Measurements from ENCODE around the gene NCAPD3.
"Not testable (repeated sequence)": the region's sequence is repeated elsewhere in the genome, so short reads cannot be mapped to it uniquely, and the experiment has no call there.

Gene NCAPD3

DNA sequence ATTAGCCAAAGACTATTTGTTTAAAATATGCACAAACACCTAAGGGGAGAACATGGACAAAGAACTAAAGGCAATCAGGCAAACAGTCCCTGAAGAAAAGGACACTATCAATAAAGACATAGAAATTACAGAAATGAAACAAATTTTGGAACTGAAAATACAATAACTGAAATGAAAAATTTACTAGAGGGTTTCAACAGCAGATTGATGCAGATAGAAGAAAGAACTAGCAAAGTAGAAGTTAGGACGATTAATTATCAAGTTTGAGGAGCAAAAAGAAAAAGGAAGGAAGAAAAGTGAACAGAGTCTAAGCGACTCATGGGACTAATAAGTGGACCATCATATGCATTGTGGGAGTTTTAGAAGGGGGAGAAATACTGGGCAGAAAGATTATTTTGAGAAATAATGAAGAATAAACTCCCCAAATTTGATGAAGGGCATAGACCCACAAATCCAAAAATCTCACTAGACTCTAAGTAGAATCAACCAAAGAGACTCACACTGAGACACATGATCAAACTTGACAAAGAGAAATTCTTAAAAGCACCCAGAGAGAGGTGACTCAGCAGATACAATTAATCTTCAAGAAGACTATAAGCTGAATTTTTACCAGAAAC, 92.0 kb downstream of the NCAPD3 start:
- DNase-seq (ENCODE audit: low read depth), result no peak

DNA sequence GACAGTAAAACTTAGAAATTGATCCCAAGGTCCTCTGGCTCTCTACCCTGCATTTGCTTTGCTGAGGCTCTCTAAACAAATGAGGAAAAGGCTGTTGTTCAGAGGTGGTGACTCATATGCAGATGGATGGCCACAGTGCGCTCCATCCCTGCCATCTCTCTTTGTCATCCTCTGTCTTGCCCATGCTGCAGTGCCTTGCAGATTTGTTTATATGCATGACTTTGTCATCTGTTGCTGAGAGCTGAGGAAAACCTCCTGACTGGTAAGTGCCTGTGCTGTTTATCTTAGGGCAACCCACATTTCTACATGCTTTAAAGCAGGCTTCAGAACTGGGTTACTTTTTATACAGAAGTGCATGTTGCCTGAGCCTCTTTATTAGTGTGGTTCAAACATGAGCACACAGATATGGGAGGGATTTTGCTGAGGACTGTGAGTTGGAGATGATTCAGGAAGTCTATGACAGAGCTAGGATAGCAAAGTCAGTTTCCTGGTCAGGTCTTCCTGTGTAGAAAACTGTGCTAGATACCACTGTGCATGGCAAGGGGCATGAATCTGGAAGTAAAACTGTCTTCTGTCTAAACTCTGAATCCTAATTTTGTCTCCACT, 97.4 kb downstream of the NCAPD3 start:
- DNase-seq (ENCODE audit: low read depth), result peak; percentile 29

DNA sequence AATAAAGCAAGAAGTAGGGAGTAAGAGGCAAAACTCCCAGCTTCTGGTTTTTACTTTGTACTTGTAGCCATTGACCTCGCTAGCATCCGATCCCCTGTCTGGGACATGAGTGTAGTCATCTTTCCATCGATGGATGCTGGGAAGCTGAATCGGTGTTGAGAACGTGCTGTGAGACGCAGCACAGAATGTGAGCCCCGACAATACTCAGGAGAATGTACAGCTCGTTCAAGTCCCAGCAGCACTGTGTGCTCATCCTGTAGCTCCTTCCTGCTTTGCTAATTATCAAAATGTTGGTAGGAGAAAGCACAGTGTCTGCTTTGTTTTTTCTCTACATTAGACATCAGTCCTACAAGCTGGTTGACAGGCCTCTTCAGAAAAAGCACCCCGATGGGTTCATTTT, 98.3 kb downstream of the NCAPD3 start:
- DNase-seq (ENCODE audit: low read depth), result no peak

DNA sequence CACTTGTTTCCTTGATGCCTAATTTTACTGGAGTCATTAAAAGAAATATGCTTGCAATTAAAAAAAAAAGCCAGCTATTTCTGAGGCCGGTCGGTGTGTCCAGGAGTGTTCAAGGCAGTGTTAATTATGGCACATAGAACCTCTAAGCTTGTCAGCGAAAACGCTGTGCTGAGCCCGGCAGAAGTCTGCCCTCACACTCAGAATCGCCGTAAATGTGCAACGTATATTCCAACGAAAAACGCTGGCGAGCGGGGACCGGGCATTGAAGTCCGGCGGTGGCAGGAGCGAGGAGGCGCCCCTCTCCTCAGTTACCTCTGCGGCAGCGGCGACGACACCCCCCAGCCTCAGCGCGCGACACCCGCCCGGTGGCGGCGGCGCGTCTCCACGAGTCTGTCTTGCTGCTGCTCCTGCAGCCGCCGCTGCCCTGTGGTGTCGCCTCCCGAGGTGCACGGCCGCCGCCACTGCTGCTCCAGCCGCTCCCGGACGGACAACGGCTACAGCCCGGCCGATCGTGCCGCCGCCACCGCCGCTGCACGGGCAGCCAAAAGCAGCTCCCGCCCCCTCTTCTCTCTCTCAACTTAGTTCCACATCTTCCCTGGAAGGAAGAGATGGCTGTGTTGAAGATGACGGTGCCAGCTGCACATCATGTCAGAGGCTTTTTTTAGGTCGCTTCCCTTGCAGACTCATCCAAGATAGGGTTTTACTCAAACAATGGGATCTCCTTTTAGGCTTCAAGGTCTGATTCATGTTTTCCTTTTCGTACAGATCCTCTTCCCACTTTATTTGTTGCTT, 98.9 kb downstream of the NCAPD3 start:
- no peak for DNase-seq (ENCODE audit: low read depth)

DNA sequence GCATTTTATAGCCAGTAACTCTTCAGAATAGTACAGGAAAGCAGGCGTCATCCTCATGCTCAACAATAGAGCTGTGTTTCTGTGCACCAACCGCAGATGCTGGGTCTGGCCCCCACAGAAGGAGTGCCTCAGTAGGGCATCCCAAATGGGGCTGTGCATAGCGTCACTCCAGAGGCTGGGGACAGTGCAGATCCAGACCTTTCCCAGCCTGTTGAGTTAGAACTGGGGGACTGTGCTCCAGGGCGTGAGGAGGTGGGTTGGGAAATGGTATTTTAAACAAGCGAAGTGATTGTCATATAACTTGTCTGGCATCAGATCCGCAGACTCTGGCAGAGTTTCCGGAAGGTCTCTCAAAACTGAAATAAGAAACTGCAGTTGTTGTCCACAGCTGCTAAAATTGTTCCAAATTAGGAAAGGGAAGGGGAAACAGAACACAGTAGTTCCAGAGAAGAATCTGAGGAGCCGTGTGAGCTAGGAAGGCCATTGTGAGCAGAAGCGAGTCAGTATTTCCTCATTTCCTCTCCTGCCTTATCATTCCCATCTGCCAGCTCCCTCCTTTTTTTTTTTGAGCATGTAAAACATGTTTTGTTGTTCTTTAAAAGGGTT, 102.7 kb downstream of the NCAPD3 start:
- DNase-seq (ENCODE audit: low read depth), result peak; percentile 33

DNA sequence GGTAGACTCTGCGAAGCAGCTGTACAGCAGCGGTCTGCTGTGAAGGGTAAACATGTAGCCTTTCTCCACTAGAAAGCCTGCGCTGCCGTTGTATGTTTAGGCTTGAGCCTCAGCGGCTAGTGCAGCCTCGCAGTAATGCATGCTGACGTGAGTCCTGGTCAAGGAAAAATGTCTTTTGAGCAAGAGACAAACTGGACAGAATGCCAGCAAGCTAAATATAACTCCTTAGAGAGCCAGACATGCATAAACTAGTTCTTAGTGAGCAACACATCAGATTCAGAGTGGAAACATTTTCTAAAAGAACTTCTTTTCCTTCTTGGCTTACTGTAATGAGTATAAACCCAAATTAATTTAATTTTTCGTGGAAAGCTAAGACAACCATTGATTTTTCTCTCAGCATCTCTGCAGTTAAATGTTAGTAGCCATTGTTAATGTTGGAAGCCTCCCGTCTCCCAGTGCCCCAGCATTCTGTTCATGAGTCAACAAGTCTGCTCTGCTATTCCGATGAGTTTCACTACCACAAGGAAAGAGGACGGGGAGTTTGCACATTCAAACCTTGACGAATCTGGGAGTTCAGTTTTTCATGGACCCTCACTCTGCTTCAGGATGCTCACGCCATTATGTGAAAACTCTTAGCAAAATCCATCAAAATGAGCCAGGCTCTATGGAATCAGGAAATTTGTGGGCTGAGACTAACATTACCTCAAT, 103.5 kb downstream of the NCAPD3 start:
- peak; percentile 80 for DNase-seq (ENCODE audit: low read depth)

DNA sequence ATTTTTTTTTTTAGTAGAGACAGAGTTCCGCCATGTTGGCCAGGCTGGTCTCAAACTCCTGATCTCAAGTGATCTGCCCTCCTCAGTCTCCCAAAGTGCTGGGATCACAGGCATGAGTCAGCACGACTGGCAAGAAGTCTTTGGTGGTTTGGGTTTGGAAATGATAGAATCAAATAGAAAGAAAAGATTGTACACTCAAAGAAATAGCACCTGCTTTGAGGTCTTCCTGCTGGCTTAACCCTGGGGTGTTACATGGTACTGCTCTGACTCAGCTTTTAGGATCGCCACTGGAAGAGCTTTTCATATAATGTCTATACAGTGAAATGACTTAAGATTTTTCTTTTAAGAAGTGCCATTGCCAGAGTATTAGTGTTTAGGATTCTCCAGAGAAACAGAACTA, 104.7 kb downstream of the NCAPD3 start:
- DNase-seq (ENCODE audit: low read depth), result no peak

DNA sequence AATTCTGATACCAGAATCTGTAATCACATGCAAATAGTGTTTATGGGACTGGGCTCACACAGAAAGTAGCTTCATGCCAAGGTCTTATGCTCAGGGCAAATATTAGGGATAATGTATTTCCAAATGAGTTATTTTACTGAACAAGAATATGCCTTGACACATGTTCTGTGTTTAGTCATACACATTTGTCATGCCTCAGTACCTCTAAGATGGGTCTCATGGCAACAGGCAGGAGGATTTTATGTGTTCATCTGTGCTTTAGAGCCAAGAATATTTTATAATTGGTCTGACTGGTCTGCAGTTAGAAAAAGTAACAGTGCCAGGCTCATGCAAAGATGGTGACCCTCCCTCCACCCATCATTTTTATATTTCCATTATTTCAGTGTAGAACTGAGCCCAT, 105.8 kb downstream of the NCAPD3 start:
- DNase-seq (ENCODE audit: low read depth), result no peak

DNA sequence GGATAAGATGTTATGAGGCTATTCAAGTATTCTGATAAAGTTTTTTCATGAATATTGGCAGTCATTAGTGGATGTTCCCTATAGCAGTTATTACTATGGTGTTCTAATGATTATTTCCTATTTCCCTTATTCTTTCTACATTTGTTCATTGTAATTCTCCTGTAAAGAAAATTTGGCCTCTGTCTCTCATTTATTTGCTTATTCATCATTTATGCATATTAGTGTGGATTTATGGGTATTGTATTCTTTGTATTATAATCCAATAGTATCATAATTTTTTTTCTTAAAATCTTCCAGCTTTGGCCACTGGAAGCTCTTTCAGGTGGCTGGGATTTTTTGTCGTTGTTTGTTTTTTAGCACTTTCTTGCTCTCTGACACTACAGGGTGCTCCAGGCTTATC, 107.6 kb downstream of the NCAPD3 start:
- no peak for DNase-seq (ENCODE audit: low read depth)

DNA sequence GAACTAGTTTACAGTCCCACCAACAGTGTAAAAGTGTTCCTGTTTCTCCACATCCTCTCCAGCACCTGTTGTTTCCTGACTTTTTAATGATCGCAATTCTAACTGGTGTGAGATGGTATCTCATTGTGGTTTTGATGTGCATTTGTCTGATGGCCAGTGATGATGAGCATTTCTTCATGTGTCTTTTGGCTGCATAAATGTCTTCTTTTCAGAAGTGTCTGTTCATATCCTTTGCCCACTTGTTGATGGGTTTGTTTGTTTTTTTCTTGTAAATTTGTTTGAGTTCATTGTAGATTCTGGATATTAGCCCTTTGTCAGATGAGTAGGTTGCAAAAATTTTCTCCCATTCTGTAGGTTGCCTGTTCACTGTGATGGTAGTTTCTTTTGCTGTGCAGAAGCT, 110.0 kb downstream of the NCAPD3 start:
- not testable (repeated sequence) for DNase-seq (ENCODE audit: low read depth)

DNA sequence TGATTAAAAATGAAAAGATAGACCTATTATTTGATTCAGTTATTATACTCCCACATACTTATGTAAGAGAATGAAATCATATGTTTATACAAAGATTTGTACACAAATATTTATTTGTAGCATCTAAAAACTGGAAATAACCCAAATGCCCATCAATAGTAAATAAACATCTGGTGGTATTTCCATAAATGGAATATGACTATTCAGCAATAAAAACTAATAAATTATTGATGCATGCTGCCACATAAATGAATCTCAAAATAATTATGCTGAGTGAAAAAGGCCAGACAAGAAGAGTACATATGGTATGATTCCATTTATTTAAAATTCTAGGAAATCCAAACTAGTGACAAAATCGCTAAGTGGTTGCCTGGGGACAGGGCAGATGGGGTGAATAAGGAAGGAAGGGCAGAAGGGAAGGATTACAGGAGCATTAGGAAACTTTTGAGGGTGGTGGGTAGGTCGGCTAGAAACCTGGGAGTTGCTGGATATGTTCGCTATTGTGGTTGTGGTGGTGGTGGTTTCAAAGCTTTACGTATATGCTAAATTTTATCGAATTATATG, 113.4 kb downstream of the NCAPD3 start:
- no peak for DNase-seq (ENCODE audit: low read depth)
